Measurements from ENCODE around the gene CERT1.

GRCh38 chr5:75433814-75434506, 77.5 kb downstream of the CERT1 start:
- TF ChIP-seq CTCF (conservative IDR thresholded peaks at IDR 0.05): no peak
- TF ChIP-seq EZH2 (IDR thresholded peaks at IDR 0.05; ENCODE audit: low read depth): no peak

Measured in PC-9 (cell line).